CD4-positive, CD25-positive, alpha-beta regulatory T cell (primary cell): ENCODE results near the gene CISH. TPM values are rescaled to one million over a fixed set of nuclear protein-coding genes. Genes with fewer than 3 reads are reported as not detected.

ENCODE experiments used
- ATAC-seq, 2 donors: fragments of 150-1000 bp; cut with Tn5 transposase; one replicate each; pipeline ENCODE4 v1.10.0; 2021; ENCODE audit warnings: low read depth in 2 of 2, moderate number of reproducible peaks in 2 of 2, moderate library complexity in 1 of 2
- DNase-seq, 3 donors: peaks; one replicate each; pipeline versions ENCODE4 v3.0.0 to v3.0.0-alpha.2; 2012 to 2022; ENCODE audit warnings: mixed read lengths in 1 of 3
- H3K27ac ChIP-seq: one replicate; pipeline ENCODE4 v1.7.0; 2013; ENCODE audit warnings: mild to moderate bottlenecking, low read length; ENCODE audit not compliant: insufficient read depth, poor library complexity, severe bottlenecking
- H3K27me3 ChIP-seq: one replicate; pipeline ENCODE4 v1.7.0; 2013; ENCODE audit warnings: low read length; ENCODE audit not compliant: control insufficient read depth, insufficient read depth
- H3K36me3 ChIP-seq: one replicate; pipeline ENCODE4 v1.7.0; 2013; ENCODE audit warnings: mild to moderate bottlenecking, low read length, moderate library complexity; ENCODE audit not compliant: control insufficient read depth, insufficient read depth
- H3K4me1 ChIP-seq: 2 replicates; pipeline ENCODE4 v1.7.0; 2013; ENCODE audit warnings: mild to moderate bottlenecking, low read length; ENCODE audit not compliant: insufficient read depth, control insufficient read depth, poor library complexity, severe bottlenecking
- H3K4me3 ChIP-seq: one replicate; pipeline ENCODE4 v1.7.0; 2013; ENCODE audit warnings: low read depth, mild to moderate bottlenecking, low read length, moderate library complexity
- H3K9me3 ChIP-seq, 2 experiments: 1 replicate in 1 of 2; 2 replicates in 1 of 2; pipeline ENCODE4 v1.7.0; 2013; ENCODE audit warnings: low read length in 2 of 2, mild to moderate bottlenecking in 1 of 2, moderate library complexity in 1 of 2; ENCODE audit not compliant: control insufficient read depth in 2 of 2
- H3K27ac Mint-ChIP-seq, 3 donors: one replicate each; pipeline ENCODE4 v1.8.0; 2020 to 2022; ENCODE audit warnings: mild to moderate bottlenecking in 3 of 3, mixed read lengths in 3 of 3, moderate library complexity in 2 of 3
- H3K27me3 Mint-ChIP-seq: one replicate; pipeline ENCODE4 v1.8.0; 2022; ENCODE audit warnings: mild to moderate bottlenecking, mixed read lengths
- H3K36me3 Mint-ChIP-seq: one replicate; pipeline ENCODE4 v1.8.0; 2020; ENCODE audit warnings: mixed read lengths
- H3K4me1 Mint-ChIP-seq, 4 donors: one replicate each; pipeline ENCODE4 v1.8.0; 2020 to 2022; ENCODE audit warnings: mixed read lengths in 4 of 4, mild to moderate bottlenecking in 1 of 4
- H3K4me3 Mint-ChIP-seq, 4 donors: one replicate each; pipeline ENCODE4 v1.8.0; 2020 to 2022; ENCODE audit warnings: mild to moderate bottlenecking in 4 of 4, mixed read lengths in 4 of 4, moderate library complexity in 3 of 4
- H3K9me3 Mint-ChIP-seq, 7 donors: one replicate each; pipeline ENCODE4 v1.8.0; 2020 to 2022; ENCODE audit warnings: mixed read lengths in 7 of 7, mild to moderate bottlenecking in 3 of 7, moderate library complexity in 2 of 7
- polyA plus RNA-seq, 4 donors: library from polyadenylated mRNA; unstranded; fragments of 300-500 nt; fragmentation: Illumina TruSeq; gene quantifications; one replicate each; pipeline ENCODE4 v1.2.3, GENCODE V29; 2021
- total RNA-seq: library from RNA; stranded (reverse); gene quantifications from one replicate; pipeline ENCODE4 v1.2.3, GENCODE V29; 2022

The CISH gene
- total and polyA plus RNA-seq, 5 donors from 2014 or later = 23.4 to 66.7 (median 57.0) TPM

GRCh38 chr3:50602595-50603191, 8.9 kb downstream of the CISH start:
- peaks cover 37% of the 10 kb centered on the region for H3K36me3 ChIP-seq
- peak overlapping the region; percentile 97 for H3K27ac ChIP-seq
- Mint-ChIP-seq H3K4me1 (peaks cover 22 to 93% (median 63%) of the 10 kb centered on the region in 4 donors), H3K27ac (peak overlapping the region; percentile 97 to 99 (median 97)), H3K27me3 (no peaks in the 10 kb centered on the region), H3K4me3 (peak overlapping the region; percentile 70 to 97 (median 90)), H3K9me3 (peaks cover 0 to 2% (median 0%) of the 10 kb centered on the region in 7 donors), H3K36me3 (peaks cover 35% of the 10 kb centered on the region)
- no peak for ATAC-seq
- H3K4me3 ChIP-seq = peak overlapping the region; percentile 23
- no peaks in the 10 kb centered on the region for H3K27me3 ChIP-seq
- H3K4me1 ChIP-seq = peaks cover 86% of the 10 kb centered on the region
- no peaks in the 10 kb centered on the region for H3K9me3 ChIP-seq
- peak in 1 of 3 donors; percentile 62 for DNase-seq

GRCh38 chr3:50600841-50601591, 10.6 kb downstream of the CISH start:
- H3K4me1 Mint-ChIP-seq = peaks cover 15 to 77% (median 53%) of the 10 kb centered on the region in 4 donors
- Histone ChIP-seq H3K36me3 (peaks cover 21% of the 10 kb centered on the region), H3K27me3 (no peaks in the 10 kb centered on the region), H3K27ac (peak overlapping the region; percentile 97), H3K4me1 (peaks cover 73% of the 10 kb centered on the region), H3K4me3 (peak overlapping the region; percentile 55), H3K9me3 (no peaks in the 10 kb centered on the region)
- peak; percentile 31 to 98 (median 53) for DNase-seq
- H3K36me3 Mint-ChIP-seq = peaks cover 23% of the 10 kb centered on the region
- peak overlapping the region; percentile 96 to 99 (median 97) for H3K27ac Mint-ChIP-seq
- peak; percentile 57 to 67 for ATAC-seq
- peaks cover 0 to 2% (median 0%) of the 10 kb centered on the region in 7 donors for H3K9me3 Mint-ChIP-seq
- no peaks in the 10 kb centered on the region for H3K27me3 Mint-ChIP-seq
- peak overlapping the region; percentile 81 to 97 (median 90) for H3K4me3 Mint-ChIP-seq

GRCh38 chr3:50600141-50600753, 11.3 kb downstream of the CISH start:
- Mint-ChIP-seq H3K27me3 (no peaks in the 10 kb centered on the region), H3K4me1 (peaks cover 11 to 77% (median 47%) of the 10 kb centered on the region in 4 donors), H3K27ac (peak overlapping the region; percentile 83 to 99 (median 97)), H3K36me3 (peaks cover 15% of the 10 kb centered on the region), H3K9me3 (peaks cover 0 to 2% (median 0%) of the 10 kb centered on the region in 7 donors), H3K4me3 (peak overlapping the region in 3 of 4 donors; percentile 22 to 89 (median 54))
- Histone ChIP-seq H3K9me3 (no peaks in the 10 kb centered on the region), H3K27me3 (no peaks in the 10 kb centered on the region), H3K27ac (peak overlapping the region; percentile 97), H3K4me3 (no peak overlapping the region), H3K4me1 (peaks cover 65% of the 10 kb centered on the region), H3K36me3 (peaks cover 13% of the 10 kb centered on the region)
- no peak for ATAC-seq
- peak in 1 of 3 donors; percentile 85 for DNase-seq

- Mint-ChIP-seq H3K4me3 (peak overlapping the region in 1 of 4 donors; percentile 22), H3K27ac (peak overlapping the region in 2 of 3 donors; percentile 83 to 99), H3K36me3 (peaks cover 11% of the 10 kb centered on the region), H3K27me3 (no peaks in the 10 kb centered on the region), H3K9me3 (peaks cover 0 to 2% (median 0%) of the 10 kb centered on the region in 7 donors), H3K4me1 (peaks cover 11 to 77% (median 43%) of the 10 kb centered on the region in 4 donors)
- H3K27ac ChIP-seq = peak overlapping the region; percentile 97
- H3K4me3 ChIP-seq = no peak overlapping the region
- H3K9me3 ChIP-seq = no peaks in the 10 kb centered on the region
- no peak for ATAC-seq
- H3K27me3 ChIP-seq = no peaks in the 10 kb centered on the region
- peaks cover 8% of the 10 kb centered on the region for H3K36me3 ChIP-seq
- peaks cover 60% of the 10 kb centered on the region for H3K4me1 ChIP-seq
- no peak for DNase-seq
These were observed 11.9 kb downstream of the CISH start for GRCh38 chr3:50599716-50600118.

GRCh38 chr3:50599115-50599715, 12.4 kb downstream of the CISH start:
- Mint-ChIP-seq H3K27ac (peak overlapping the region in 2 of 3 donors; percentile 83 to 99), H3K27me3 (no peaks in the 10 kb centered on the region), H3K4me1 (peaks cover 11 to 77% (median 43%) of the 10 kb centered on the region in 4 donors), H3K9me3 (peaks cover 0 to 2% (median 0%) of the 10 kb centered on the region in 7 donors), H3K4me3 (peak overlapping the region in 2 of 4 donors; percentile 46 to 67), H3K36me3 (peaks cover 9% of the 10 kb centered on the region)
- H3K4me1 ChIP-seq = peaks cover 55% of the 10 kb centered on the region
- H3K4me3 ChIP-seq = no peak overlapping the region
- no peaks in the 10 kb centered on the region for H3K9me3 ChIP-seq
- ATAC-seq (no peak), DNase-seq (no peak)
- H3K27me3 ChIP-seq = no peaks in the 10 kb centered on the region
- peaks cover 3% of the 10 kb centered on the region for H3K36me3 ChIP-seq
- peak overlapping the region; percentile 97 for H3K27ac ChIP-seq

GRCh38 chr3:50594253-50594785, 17.3 kb downstream of the CISH start:
- Mint-ChIP-seq H3K4me1 (peaks cover 4 to 77% (median 30%) of the 10 kb centered on the region in 4 donors), H3K4me3 (no peak overlapping the region), H3K27ac (peak overlapping the region; percentile 65 to 95 (median 94)), H3K27me3 (no peaks in the 10 kb centered on the region), H3K36me3 (no peaks in the 10 kb centered on the region), H3K9me3 (no peaks in the 10 kb centered on the region)
- no peak overlapping the region for H3K4me3 ChIP-seq
- DNase-seq (no peak), ATAC-seq (no peak)
- H3K9me3 ChIP-seq = no peaks in the 10 kb centered on the region
- peaks cover 52% of the 10 kb centered on the region for H3K4me1 ChIP-seq
- H3K27ac ChIP-seq = no peak overlapping the region
- no peaks in the 10 kb centered on the region for H3K36me3 ChIP-seq
- no peaks in the 10 kb centered on the region for H3K27me3 ChIP-seq

- peaks cover 7 to 85% (median 37%) of the 10 kb centered on the region in 4 donors for H3K4me1 Mint-ChIP-seq
- no peak overlapping the region for H3K27ac ChIP-seq
- H3K27me3 Mint-ChIP-seq = no peaks in the 10 kb centered on the region
These were observed 19.0 kb downstream of the CISH start for GRCh38 chr3:50592568-50592967.

More at GRCh38 chr3:50592568-50592967, 19.0 kb downstream of the CISH start:
- no peaks in the 10 kb centered on the region for H3K36me3 ChIP-seq
- peak overlapping the region; percentile 94 to 98 (median 97) for H3K27ac Mint-ChIP-seq
- no peaks in the 10 kb centered on the region for H3K36me3 Mint-ChIP-seq
- DNase-seq = peak in 1 of 3 donors; percentile 50
- no peaks in the 10 kb centered on the region for H3K9me3 Mint-ChIP-seq
- ATAC-seq = no peak
- peaks cover 66% of the 10 kb centered on the region for H3K4me1 ChIP-seq
- peak overlapping the region in 3 of 4 donors; percentile 10 to 73 (median 41) for H3K4me3 Mint-ChIP-seq
- H3K4me3 ChIP-seq = no peak overlapping the region
- H3K9me3 ChIP-seq = no peaks in the 10 kb centered on the region
- no peaks in the 10 kb centered on the region for H3K27me3 ChIP-seq
